ENCODE results near the gene SYNGR2.
A peak's percentile ranks its signal among the peaks of the same experiment; 100 is the strongest.

The SYNGR2 gene

GRCh38 chr17:78168242-78168902 is at the start of gene SYNGR2:
TSS of gene SYNGR2 (plus strand) at chr17:78168581. CDS start at chr17:78168617, 36 bp downstream.
- Histone ChIP-seq H3K36me3 (replicated peaks) (no peaks in the 10 kb centered on the region), H3K27me3 (replicated peaks) (no peaks in the 10 kb centered on the region), H3K27ac (no peak within 1 kb of the TSS), H3K4me3 (ENCODE audit: low read depth, low read length) (peak within 1 kb of the TSS; percentile 40)
- no peak for TF ChIP-seq CTCF (IDR thresholded peaks at IDR 0.05; ENCODE audit: low read depth, low read length, missing control alignments)
- in situ Hi-C loops (cut with HindIII; ENCODE audit: low pct_ligation_motif_present, low sequenced_read_pairs): no loop called here
- peak; percentile 18 for DNase-seq

GRCh38 chr17:78118801-78119241 is 49.6 kb upstream of the SYNGR2 start:
- no peak for TF ChIP-seq CTCF (IDR thresholded peaks at IDR 0.05; ENCODE audit: low read depth, low read length, missing control alignments)
- H3K27me3 ChIP-seq (replicated peaks): no peaks in the 10 kb centered on the region
- in situ Hi-C loops (cut with HindIII; ENCODE audit: low pct_ligation_motif_present, low sequenced_read_pairs): no loop called here
- no peak overlapping the region for H3K4me3 ChIP-seq (ENCODE audit: low read depth, low read length)
- H3K36me3 ChIP-seq (replicated peaks): peaks cover 4% of the 10 kb centered on the region
- no peak overlapping the region for H3K27ac ChIP-seq
- DNase-seq: no peak

GRCh38 chr17:78120537-78120936 is 47.8 kb upstream of the SYNGR2 start:
- no peak overlapping the region for H3K27ac ChIP-seq
- DNase-seq: no peak
- no peak for TF ChIP-seq CTCF (IDR thresholded peaks at IDR 0.05; ENCODE audit: low read depth, low read length, missing control alignments)
- in situ Hi-C loops (cut with HindIII; ENCODE audit: low pct_ligation_motif_present, low sequenced_read_pairs): no loop called here
- no peak overlapping the region for H3K4me3 ChIP-seq (ENCODE audit: low read depth, low read length)
- no peaks in the 10 kb centered on the region for H3K27me3 ChIP-seq (replicated peaks)
- peaks cover 4% of the 10 kb centered on the region for H3K36me3 ChIP-seq (replicated peaks)

- in situ Hi-C loops (cut with HindIII; ENCODE audit: low pct_ligation_motif_present, low sequenced_read_pairs): no loop called here
- Histone ChIP-seq H3K27me3 (replicated peaks) (no peaks in the 10 kb centered on the region), H3K4me3 (ENCODE audit: low read depth, low read length) (no peak overlapping the region), H3K36me3 (replicated peaks) (peaks cover 4% of the 10 kb centered on the region), H3K27ac (no peak overlapping the region)
- no peak for TF ChIP-seq CTCF (IDR thresholded peaks at IDR 0.05; ENCODE audit: low read depth, low read length, missing control alignments)
- no peak for DNase-seq
Measured at GRCh38 chr17:78120971-78121800, 47.2 kb upstream of the SYNGR2 start.

- no peak for DNase-seq
- Histone ChIP-seq H3K36me3 (replicated peaks) (peaks cover 4% of the 10 kb centered on the region), H3K4me3 (ENCODE audit: low read depth, low read length) (no peak overlapping the region), H3K27ac (no peak overlapping the region), H3K27me3 (replicated peaks) (no peaks in the 10 kb centered on the region)
- no peak for TF ChIP-seq CTCF (IDR thresholded peaks at IDR 0.05; ENCODE audit: low read depth, low read length, missing control alignments)
- in situ Hi-C loops (cut with HindIII; ENCODE audit: low pct_ligation_motif_present, low sequenced_read_pairs): no loop called here
Measured at GRCh38 chr17:78121801-78122215, 46.6 kb upstream of the SYNGR2 start.
